Measurements from ENCODE around the gene RRP8. TPM values are rescaled to one million over a fixed set of nuclear protein-coding genes. Genes with fewer than 3 reads are reported as not detected.

RRP8 gene
- polyA plus RNA-seq, 4 donors, result 18.0 to 26.5 (median 24.0) TPM

DNA sequence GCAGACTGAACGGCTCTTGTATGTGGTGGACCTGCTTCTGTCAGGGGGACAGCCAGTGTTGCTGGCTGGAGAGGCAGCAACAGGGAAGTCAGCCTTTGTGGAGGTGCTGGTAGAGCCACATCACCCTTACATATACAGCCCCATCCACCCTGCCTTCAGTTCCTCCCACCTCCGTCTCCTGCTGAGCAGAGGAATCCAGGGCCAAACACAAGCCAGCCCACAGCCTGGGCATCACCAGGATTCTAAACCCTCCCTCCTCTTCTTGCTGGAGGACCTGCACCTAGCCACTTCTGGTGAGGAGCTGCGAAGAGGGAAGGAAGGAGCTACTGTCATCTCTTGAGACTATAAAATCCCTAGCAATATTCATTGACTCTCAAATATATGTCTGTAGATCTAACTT lies 54.8 kb downstream of the RRP8 start:
- no peak for DNase-seq (ENCODE audit: low read depth in 4 of 4, low spot score in 2 of 4)

DNA sequence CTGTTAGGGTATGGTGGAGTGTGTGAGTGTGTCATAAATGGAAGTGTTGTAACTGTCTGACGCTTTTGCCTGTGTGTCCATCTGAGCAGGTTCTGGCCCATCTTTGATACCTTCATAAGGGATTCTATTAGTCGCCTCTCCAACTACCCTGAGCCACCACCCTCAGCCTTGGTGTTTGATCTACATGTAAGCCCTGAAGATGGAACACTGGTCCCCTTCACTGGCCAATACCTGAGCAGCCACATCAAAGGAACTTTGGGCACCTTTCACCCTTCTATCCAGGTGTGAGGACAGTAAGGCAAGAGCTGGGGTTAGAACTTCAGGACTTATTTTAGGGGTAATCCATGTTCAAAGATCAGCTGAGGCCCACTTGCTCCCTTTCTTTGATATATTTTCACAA lies 55.3 kb downstream of the RRP8 start:
- DNase-seq (ENCODE audit: low read depth in 4 of 4, low spot score in 2 of 4), result no peak

DNA sequence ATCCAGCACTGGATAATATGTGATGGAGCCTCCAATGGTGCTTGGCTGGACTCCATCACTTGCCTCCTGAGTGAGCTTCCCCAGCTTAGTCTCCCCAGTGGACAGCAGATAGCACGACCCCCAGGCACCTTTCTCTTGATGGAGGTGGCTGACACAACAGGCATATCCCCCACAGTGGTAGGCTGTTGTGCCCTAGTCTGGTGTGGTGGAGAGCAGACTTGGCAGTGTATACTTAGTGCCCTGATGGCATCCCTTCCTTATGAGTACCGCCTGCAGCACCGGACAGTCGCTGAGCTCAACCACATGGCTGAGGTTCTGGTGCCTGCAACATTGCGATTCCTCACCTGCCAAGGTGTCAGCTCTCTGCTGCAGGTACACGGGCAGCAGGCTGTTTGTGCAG lies 56.2 kb downstream of the RRP8 start:
- DNase-seq (ENCODE audit: low read depth in 4 of 4, low spot score in 2 of 4), result no peak

GRCh38 chr11:6546735-6547134 lies 56.7 kb downstream of the RRP8 start:
- DNase-seq (ENCODE audit: low read depth in 4 of 4, low spot score in 2 of 4), result no peak

- no peak for DNase-seq (ENCODE audit: low read depth in 4 of 4, low spot score in 2 of 4)
Measured at GRCh38 chr11:6545917-6546605, 57.4 kb downstream of the RRP8 start.

Other genes with a start within 250 kb of the RRP8 start
- 10 to 100 TPM; 31.8 to 35.9 (median 35.4) TPM for gene SMPD1, start 213.1 kb downstream of the RRP8 start, polyA plus RNA-seq (ENCODE audit: insufficient read length in 4 of 4)
- 10 to 100 TPM; 49.1 to 71.1 (median 59.7) TPM for gene APBB1, start 184.5 kb downstream of the RRP8 start, polyA plus RNA-seq (ENCODE audit: insufficient read length in 4 of 4)
- 1 to 10 TPM; 1.7 to 8.6 (median 5.9) TPM for gene HPX, start 162.6 kb downstream of the RRP8 start, polyA plus RNA-seq (ENCODE audit: insufficient read length in 4 of 4)
- 10 to 100 TPM; 16.7 to 31.9 (median 23.6) TPM for gene TRIM3, start 129.7 kb downstream of the RRP8 start, polyA plus RNA-seq (ENCODE audit: insufficient read length in 4 of 4)
- 10 to 100 TPM; 60.4 to 84.0 (median 70.5) TPM for gene ARFIP2, start 122.3 kb downstream of the RRP8 start, polyA plus RNA-seq (ENCODE audit: insufficient read length in 4 of 4)
- 10 to 100 TPM; 36.3 to 38.9 (median 38.3) TPM for gene TIMM10B, start 122.1 kb downstream of the RRP8 start, polyA plus RNA-seq (ENCODE audit: insufficient read length in 4 of 4)
- 10 to 100 TPM in 2 of 4 donors, 1 to 10 TPM in 2; 4.1 to 14.4 (median 9.3) TPM for gene DNHD1, start 106.3 kb downstream of the RRP8 start, polyA plus RNA-seq (ENCODE audit: insufficient read length in 4 of 4)
- 100 to 1,000 TPM; 154 to 165 (median 158) TPM for gene ILK, start 158 bp upstream of the RRP8 start, polyA plus RNA-seq (ENCODE audit: insufficient read length in 4 of 4)
- gene TAF10, start 8.6 kb upstream of the RRP8 start, polyA plus RNA-seq (ENCODE audit: insufficient read length in 4 of 4), result 100 to 1,000 TPM in 1 of 4 donors, 10 to 100 TPM in 3; 64.8 to 107 (median 78.5) TPM
- 100 to 1,000 TPM in 3 of 4 donors, 10 to 100 TPM in 1; 89.2 to 119 (median 113) TPM for gene TPP1, start 15.8 kb upstream of the RRP8 start, polyA plus RNA-seq (ENCODE audit: insufficient read length in 4 of 4)
- gene DCHS1, start 52.2 kb upstream of the RRP8 start, polyA plus RNA-seq (ENCODE audit: insufficient read length in 4 of 4), result 10 to 100 TPM; 29.8 to 49.5 (median 37.8) TPM
- 10 to 100 TPM; 64.7 to 81.0 (median 72.8) TPM for gene MRPL17, start 79.7 kb upstream of the RRP8 start, polyA plus RNA-seq (ENCODE audit: insufficient read length in 4 of 4)
- gene OR2AG2, start 168.4 kb upstream of the RRP8 start, polyA plus RNA-seq (ENCODE audit: insufficient read length in 4 of 4), result under 1 TPM in 3 of 4 donors, not detected in 1; 0.04 to 0.13 (median 0.05) TPM
- gene OR2AG1, start 179.4 kb upstream of the RRP8 start, polyA plus RNA-seq (ENCODE audit: insufficient read length in 4 of 4), result under 1 TPM in 3 of 4 donors, not detected in 1; 0.04 to 0.16 (median 0.05) TPM
- under 1 TPM in 2 of 4 donors, not detected in 2; 0.03 TPM for gene OR6A2, start 196.1 kb upstream of the RRP8 start, polyA plus RNA-seq (ENCODE audit: insufficient read length in 4 of 4)
- gene OR10A5, start 242.1 kb upstream of the RRP8 start, polyA plus RNA-seq (ENCODE audit: insufficient read length in 4 of 4), result not detected

All from left renal cortex interstitium (tissue), 4 donors.